NCI-H128 (cell line): ENCODE data around the gene GOPC.
"Not testable (repeated sequence)": the region's sequence is repeated elsewhere in the genome, so short reads cannot be mapped to it uniquely, and the experiment has no call there.

Experiments
- DNase-seq: peaks from one replicate; lab custom pipeline; 2025; ENCODE audit not compliant: unreplicated experiment; lab: John Stamatoyannopoulos, UW

GOPC gene

DNA sequence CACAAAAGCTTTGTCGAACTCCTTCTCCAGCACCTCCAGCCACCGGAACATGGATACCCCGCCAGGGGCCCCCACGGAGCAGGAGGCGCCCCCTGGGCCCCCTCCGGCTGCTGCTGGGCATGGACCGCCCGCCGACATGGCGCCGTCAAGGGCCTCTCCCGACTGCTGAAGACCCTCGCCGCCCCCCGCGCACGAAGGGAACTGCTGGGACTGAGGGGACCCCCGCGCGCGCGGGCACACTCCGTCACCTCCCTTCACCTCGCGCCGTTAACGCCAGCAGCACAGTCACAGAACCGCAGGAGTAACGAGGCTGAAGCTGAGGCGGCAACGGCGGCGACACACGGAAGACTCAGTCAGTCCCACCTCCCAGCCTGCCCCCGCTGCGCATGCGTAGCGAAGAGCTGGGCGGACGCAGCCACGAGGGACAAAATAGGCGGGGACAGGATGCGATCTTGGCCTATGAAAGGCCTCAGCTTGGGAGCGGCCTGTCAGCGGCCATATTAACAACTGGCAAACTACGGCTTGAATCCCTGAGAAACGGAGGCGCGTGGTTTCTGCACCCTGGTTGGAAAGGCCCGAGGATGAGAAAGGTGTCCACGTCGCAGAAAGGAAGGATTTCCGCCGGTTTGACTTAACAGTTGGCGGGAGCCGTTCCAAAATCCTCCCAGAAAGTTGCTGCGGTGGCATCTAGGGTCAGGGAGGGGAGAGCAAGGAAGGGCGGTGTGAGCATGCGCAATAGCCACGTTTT lies at the start of gene GOPC:
TSS of gene GOPC (minus strand) at position 361 of the 748 bp plus-strand sequence. CDS start at position 138, 223 bp downstream.
- peak; percentile 95 for DNase-seq

GRCh38 chr6:117651984-117652383 lies 49.7 kb upstream of the GOPC start:
- DNase-seq: not testable (repeated sequence)

GRCh38 chr6:117642976-117643375 lies 40.7 kb upstream of the GOPC start:
- DNase-seq: no peak

DNA sequence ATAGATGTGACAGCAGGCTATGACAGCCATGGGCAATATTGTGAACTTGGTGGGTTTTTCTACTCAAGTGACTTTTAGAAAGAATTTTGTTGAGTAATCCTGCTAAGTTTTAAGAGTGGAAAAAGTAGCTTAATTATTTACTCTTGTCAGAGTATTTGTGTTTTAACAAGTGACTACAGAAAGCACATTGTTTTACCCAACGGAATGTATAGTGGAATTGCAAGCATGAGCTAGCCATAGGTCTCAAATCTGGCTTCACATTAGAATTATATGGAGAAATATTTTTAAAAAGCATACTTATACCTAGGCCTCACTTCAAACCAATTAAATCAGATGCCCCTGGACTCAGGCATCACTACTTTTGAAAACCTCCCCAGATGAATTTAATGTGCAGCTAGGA lies 35.5 kb upstream of the GOPC start:
- no peak for DNase-seq

DNA sequence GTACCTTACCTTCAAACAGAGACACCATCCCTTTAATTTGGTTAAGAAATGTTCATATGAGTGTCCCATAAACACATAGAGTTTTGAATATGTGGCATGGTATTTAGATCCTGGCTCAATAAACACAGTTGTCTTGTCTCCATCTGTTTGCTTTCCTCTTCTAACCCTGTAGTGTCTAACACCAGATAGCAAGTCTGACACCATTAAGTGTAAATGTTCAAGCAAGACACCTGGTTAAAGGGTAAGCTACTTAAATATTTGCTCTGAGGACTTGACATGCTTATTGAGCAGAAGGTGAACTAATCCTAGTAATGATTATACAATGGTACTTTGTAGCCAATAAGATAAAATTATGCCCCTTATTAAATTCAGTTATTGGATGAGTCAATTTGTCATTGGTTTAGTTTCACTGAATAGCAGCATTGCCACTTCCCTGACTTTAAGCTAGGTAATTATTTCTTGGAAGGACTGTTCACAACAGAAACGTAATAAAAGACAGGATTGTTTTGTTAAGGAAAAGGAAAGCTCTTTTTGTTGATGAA lies 26.9 kb upstream of the GOPC start:
- DNase-seq: no peak

- DNase-seq: no peak
Observed at GRCh38 chr6:117627533-117627932, 25.2 kb upstream of the GOPC start.

- no peak for DNase-seq
Observed at GRCh38 chr6:117624869-117625481, 22.7 kb upstream of the GOPC start.

DNA sequence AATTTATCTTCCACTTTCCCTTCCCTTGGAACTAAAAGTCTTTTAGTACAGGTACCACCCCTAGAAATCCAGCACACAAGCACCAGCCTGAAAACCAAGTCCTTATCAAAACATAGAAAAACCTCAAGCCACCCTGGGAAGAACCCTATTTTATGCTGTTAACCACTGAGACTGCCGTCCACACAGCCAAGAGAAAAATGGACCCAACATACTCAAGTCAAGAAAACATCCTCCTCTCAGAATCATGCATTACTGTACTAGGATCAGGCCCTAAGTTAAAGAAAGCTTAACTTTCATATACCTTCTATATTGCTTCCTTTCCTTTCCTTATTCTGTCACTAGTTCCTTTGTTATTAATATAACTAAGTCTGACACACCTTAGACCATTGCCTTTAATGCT lies 16.9 kb upstream of the GOPC start:
- no peak for DNase-seq

DNA sequence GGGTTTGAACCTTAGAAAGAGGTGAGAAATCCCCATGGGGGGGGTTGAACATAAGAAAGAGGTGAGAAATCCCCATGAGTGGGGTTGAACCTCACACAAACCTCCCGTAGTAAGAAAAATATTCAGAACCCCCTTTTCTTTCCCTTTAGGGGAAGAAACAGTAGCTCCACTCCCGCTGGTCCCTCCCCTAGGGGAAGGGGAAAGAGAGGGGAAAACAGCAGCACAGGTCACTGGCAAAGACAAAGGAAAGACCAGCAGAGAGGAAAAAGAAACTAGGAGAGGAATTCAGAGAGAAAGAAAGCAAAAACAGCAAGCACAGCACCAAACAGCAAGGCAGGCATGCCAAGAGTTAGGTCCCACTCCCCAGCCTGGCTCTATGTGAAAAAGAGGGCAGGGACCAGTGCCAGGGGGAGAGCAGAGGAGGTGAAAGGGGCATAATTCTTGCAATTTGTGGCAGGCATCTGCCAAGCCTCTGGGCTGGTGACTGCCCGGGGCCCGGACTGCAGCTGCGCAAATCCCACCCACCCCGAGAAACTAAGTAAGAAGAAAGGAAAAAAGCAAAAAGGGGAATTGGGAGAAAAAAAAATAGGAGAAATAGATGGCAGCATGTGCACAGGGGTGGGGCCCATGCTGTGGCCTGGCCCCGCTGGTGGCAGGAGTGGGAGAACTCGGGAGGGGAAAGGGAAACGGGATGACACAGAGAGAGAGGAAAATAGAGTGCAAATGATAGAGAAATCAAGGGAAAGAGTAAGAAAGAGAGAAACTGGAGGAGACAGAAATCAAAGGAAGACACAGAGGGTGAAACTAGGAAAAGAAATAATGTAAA lies 15.1 kb upstream of the GOPC start:
- DNase-seq: no peak

DNA sequence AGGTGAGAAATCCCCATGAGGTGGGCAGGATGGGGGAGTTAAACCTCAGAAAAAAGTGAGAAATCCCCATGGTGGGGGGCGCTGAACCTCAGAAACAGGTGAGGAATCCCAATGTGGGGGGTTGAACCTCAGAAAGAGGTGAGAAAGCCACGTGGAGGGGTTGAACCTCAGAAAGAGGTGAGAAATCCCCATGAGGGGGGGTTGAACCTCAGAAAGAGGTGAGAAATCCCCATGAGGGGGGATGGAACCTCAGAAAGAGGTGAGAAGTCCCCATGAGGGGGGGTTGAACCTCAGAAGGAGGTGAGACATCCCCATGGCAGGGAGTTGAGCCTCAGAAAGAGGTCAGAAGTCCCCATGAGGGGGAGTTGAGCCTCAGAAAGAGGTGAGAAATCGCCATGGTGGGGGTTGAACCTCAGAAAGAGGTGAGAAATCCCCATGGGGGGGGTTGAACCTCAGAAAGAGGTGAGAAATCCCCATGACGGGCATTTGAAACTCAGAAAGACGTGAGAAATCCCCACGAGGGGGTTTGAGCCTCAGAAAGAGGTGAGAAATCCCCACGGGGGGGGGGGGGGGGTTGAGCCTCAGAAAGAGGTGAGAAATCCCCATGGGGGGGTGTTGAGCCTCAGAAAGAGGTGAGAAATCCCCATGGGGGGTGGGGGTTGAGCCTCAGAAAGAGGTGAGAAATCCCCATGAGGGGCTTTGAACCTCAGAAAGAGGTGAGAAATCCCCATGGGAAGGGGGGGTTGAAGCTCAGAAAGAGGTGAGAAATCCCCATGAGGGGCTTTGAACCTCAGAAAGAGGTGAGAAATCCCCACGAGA lies 14.3 kb upstream of the GOPC start:
- DNase-seq: no peak

- DNase-seq: no peak
Observed at GRCh38 chr6:117615750-117616390, 13.6 kb upstream of the GOPC start.

DNA sequence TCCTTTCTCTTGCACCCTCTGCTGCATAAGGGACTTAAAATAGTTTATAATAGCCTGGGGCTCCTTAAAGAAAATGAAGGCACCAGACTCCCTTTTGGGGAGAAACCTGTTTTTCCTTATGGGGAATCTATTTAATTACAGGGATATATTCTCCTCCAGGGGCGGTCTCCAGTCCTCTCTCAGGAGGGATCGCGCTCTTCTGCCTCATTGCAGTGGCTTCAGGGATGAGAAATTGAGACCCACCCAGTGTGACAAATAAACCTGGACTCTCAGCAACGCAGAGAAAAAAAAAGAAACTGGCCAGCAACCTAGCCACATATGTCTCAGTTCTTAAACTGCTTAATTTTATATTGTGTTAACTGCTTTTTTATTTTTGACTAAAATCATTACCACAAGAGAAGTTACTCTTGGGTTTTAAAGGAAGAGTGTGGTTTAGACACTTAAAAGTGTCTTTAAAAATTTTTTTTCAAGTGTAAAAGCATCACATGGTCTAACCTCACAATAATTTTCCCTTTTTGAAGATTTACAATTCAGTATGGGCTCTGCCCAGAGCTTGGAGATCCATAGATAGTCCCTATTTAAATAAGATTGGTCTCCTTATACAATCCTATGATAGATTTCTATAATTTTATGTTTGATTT lies 11.7 kb upstream of the GOPC start:
- no peak for DNase-seq

- DNase-seq: no peak
Observed at GRCh38 chr6:117607511-117607910, 5.2 kb upstream of the GOPC start.

GRCh38 chr6:117605169-117605826 lies 3.0 kb upstream of the GOPC start:
- DNase-seq: peak; percentile 16

DNA sequence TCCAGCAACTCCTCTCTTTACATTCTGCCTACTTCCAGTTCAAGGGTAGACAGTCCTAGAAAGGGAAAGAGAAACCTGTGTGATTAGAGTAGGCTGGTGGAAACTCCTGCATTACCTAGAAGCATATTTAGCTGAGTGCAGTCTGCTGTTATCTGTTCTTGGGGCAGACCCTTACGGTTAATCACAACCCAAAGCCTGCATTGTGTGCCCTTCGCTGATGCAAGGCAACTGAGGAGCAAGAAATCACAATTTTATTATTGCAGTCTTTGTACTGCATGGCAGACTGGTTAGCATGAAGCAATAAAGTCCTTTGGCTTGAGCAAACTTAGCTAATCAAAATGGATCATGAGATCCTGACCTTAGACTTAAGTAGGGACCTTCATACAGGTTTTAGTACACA lies 1.5 kb upstream of the GOPC start:
- DNase-seq: no peak

GRCh38 chr6:117602899-117603588 lies 733 bp upstream of the GOPC start:
- no peak for DNase-seq

- DNase-seq: no peak
Observed at GRCh38 chr6:117601811-117602150, 530 bp downstream of the GOPC start.

DNA sequence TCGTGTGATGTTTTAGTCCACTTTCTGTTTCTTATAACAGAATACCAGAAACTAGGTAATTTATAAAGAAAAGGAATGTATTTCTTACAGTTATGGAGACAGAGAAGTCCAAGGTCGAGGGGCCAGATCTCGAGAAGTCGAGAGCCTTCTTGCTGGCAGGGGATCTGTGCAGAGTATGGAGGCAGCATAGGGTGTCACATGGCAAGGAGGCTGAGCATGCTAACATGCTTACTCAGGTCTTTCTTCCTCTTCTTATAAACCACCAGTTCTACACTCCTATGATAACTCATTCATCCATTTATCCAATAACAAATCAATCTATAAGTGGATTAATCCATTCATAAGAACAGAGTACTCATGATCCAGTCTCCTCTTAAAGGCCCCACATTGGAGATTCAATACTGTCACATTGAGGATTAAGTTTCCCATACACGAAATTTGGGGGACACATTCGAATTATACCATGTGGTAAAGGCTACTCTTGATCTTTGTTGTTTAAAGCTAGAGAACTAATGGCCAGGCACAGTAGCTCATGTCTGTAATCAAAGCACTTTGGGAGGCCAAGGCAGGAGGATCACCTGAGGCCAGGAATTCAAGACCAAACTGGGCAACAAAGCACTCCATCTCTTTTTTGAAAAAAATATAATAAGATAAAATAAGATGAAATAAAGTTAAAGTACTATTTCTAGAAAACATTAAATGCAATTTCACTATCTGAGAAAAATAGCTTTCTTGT lies 2.1 kb downstream of the GOPC start:
- DNase-seq: no peak
